ENCODE results near the gene HACD1.

- TF ChIP-seq CTCF (conservative IDR thresholded peaks at IDR 0.05; ENCODE audit: low read length) = no peak
- TF ChIP-seq EZH2phosphoT487 (IDR thresholded peaks at IDR 0.05; ENCODE audit: borderline replicate concordance) = no peak
Observed at GRCh38 chr10:17643755-17644484, 26.7 kb upstream of the HACD1 start, which contains the start of gene STAM.

All from Loucy (cell line).